Hematopoietic multipotent progenitor cell treated with erythropoietin and hydrocortisone succinate and interleukin-3 and kit ligand, for 6 days (in vitro differentiated cells): Measurements from ENCODE around the gene HMG20B.
"Not testable (repeated sequence)": the region's sequence is repeated elsewhere in the genome, so short reads cannot be mapped to it uniquely, and the experiment has no call there.

Experiments
- DNase-seq: peaks from one replicate; pipeline ENCODE4 v3.0.0-alpha.2; 2015

Gene HMG20B

DNA sequence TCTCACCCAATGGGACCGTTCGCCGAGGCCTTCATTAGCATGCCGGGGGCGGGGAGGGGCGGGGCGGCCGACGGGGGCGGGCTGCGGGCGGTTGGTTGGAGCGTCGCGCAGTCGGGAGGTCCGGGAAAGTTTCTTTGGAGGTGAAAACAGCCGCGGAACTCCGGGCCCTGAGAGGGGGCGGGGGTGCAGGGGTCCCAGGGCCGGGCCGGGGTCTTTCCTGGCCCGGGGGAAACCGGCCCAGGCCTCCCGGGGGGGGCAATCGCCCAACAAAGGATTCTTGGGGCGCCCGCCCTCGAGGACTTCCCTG is at the start of gene HMG20B:
TSS of gene HMG20B (plus strand) at position 90 of the 307 bp plus-strand sequence. CDS start 366 bp downstream, outside the sequence.
- DNase-seq: no peak

DNA sequence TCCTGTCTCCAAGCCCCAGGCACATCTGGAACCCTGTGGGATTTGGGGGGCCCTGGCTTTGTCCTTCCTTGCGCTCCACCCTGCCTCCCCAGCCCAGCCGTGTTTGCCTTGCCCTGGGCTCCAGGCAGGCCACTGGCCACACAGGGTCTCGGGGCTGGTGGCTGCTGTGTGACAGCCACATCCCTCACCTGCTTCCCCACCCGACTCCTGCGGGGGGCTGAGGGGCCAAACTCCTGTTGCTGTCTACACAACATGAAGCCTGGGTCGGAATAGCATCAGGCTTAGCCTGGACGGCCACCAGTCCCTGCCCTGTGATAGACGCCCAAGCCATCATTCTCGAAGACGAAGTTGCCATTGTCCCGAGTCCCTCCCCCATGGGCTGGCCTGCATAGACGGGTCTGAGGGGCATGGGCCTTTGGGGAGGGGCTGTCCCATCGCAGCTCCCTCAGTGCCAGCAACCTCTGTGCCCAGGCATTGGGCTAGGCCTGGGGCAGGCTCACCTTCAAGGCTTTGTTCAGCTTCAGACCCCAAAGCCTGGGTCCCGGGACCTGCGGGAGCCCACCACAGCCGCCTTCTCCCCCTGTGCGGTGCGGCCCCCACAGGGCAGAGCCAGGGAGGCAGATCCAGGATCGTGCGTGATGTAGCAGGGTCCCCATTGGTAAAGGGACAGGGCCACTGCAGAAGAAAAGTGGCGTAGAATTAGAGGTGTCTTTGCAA is 49.2 kb upstream of the HMG20B start:
- no peak for DNase-seq

DNA sequence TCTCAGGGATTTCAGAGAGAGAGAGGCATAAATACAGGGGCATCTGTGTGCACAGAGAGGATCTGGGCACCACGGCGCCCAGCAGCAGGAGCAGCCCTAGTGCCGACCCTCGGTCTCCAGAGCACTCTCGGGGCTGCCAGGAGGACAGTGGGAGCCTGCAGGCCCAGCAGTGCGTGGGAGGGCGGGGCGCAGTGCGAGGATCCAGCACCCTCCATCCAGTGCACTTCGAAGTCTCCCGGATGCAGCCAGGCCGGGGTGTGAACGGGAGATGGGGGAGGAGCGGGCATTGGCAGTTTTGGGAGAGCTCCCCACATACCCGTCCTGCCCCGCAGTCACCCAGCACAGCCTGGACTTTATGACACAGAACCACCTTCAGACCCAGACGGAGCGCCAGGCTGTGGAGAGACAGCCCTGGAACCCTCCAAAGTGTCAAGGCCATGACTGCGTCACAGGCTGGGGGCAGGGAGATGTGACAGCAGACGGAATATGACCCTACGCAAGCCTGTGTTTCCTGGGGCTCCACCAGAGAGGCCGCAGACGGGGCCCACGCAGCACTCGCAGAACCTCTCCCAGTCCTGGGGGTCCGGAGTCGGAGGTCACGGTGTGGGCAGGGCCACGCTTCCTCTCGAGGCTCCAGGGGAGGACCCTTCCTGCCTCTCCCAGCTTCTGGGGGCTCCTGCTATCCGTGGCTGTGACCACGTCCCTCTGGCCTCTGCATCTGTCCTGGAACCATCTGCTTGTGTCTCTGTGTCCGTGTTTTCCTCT is 48.5 kb upstream of the HMG20B start:
- DNase-seq: no peak

DNA sequence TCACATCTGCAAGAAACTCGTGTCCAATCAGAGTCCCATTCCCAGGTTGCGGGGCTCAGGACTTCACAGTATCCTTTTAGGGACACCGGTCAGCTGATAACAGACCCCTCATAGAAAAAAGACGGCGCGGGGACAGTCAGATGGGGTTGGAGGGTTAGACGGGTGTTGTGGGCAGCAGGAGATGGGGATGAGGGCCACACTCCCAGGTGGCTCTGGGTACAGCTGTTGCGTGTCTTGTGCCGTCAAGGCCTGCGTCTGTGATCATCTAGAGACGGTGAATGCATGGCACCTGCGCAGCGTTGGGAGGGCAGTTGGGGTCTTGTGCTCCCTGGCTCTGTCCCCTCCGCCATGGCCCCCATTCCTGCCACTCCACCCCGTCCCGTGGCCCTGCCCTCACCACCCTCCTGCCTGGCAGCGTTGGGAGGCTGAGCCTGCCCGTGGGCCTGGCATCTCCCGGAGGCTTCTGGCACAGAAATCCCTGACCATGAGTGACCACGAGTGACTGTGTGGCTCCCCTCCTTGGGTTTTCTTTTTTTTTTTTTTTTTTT is 47.8 kb upstream of the HMG20B start:
- DNase-seq: no peak

DNA sequence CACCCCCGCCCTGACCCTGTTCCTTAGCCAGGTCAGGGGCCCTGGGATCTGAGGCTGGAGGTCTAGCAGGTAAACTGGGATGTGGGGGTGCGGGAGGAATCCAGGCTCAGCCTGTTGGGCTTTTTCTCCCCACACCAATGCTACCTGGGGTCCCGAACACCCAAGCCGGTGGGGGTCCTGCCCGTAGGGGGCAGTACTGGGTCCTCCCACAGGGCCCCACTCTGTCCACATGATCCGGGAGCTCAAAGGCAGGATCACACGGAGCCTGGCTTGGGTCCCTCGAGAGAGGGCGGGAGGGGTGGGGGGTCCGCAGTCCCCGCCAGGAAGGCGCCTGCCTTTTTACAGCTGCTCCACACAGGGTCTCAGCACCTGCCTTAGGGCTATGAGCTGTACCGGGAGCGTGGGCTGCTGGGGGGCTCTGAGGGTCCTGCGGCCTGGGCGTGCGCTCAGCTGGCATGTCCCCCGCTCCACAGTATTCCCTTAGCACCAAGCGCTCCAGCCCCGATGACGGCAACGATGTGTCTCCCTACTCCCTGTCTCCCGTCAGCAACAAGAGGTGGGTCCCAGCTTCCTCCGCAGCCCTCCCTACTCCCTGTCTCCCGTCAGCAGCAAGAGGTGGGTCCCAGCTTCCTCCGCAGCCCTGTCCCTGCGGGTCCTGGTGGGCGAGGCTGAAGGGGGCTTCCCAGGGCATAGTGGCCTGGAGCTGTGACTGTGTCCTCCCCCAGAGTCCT is 46.1 kb upstream of the HMG20B start:
- DNase-seq: no peak

DNA sequence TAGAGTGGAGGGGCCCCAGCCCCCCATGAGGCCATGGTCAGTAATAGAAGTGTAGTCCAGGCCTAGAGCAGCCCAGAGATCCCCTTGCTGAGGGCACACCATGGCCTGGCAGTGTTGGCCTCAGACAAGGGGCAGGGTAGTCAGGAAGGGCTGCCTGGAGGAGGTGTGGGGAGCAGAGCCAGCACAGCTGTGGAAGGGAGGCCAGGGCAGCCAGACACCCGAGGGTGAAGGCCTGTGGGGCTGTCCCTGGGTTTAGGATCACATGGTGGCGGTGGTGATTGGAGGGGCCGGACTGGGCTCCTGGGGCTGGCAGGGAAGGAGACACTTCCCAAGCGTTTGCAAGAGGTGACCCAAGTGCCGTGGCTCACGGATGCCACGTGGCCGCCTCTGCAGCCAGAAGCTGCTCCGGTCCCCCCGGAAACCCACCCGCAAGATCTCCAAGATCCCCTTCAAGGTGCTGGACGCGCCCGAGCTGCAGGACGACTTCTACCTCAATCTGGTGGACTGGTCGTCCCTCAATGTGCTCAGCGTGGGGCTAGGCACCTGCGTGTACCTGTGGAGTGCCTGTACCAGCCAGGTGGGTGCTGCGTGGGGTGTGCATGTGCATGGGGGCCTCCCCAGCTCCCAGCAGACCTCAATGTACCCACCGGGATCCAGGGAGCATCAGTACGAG is 45.4 kb upstream of the HMG20B start:
- DNase-seq: no peak

DNA sequence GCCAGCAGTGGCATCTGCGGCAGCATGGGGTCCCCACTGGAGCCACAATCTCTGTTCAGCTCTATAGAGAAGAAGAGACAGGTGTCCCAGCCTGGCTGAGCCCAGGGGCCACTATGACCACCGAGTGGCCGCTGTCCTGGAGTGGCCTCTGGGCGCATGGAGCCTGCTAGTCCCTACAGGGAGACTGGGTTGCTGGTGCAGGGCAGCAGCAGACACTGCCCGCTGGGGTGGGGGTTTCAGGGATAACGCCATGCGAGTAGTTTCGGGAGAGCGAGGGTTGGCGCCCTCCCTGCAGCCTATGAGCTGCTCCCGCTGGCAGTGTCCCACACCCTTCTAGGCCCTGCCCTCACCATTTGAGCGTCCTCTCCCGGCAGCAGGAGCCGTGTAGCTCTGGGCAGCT is 44.7 kb upstream of the HMG20B start:
- DNase-seq: no peak

DNA sequence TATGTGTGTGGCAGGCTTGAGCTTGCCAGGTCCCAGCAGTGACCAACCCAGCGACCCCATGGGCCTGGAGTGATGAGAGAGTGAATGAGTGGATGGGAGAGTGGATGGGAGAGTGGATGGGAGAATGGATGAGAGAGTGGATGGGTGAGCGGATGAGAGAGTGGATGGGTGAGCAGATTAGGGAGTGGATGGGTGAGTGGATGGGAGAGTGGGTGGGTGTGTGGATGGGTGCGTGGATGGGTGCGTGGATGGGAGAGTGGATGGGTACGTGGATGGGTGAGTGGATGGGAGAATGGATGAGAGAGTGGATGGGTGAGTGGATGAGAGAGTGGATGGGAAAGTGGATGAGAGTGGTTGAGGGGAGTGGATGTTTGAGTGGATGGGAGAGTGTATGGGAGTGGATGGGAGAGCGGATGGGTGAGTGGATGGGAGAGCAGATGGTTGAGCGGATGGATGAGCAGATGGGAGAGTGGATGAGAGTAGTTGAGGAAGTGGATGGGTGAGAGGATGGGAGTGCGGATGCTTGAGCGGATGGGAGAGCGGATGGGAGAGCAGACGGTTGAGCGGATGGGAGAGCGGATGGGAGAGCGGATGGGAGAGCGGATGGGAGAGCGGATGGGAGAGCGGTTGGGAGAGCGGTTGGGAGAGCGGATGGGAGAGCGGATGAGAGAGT is 44.1 kb upstream of the HMG20B start:
- no peak for DNase-seq

DNA sequence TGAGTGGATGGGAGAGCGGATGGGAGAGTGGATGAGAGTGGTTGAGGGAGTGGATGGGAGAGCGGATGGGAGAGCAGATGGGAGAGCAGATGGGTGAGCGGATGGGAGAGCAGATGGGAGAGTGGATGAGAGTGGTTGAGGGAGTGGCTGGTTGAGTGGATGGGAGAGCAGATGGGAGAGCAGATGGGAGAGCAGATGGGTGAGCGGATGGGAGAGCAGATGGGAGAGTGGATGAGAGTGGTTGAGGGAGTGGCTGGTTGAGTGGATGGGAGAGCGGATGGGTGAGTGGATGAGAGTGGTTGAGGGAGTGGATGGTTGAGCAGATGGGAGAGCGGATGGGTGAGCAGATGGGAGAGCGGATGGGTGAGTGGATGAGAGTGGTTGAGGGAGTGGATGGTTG is 43.4 kb upstream of the HMG20B start:
- DNase-seq: not testable (repeated sequence)

DNA sequence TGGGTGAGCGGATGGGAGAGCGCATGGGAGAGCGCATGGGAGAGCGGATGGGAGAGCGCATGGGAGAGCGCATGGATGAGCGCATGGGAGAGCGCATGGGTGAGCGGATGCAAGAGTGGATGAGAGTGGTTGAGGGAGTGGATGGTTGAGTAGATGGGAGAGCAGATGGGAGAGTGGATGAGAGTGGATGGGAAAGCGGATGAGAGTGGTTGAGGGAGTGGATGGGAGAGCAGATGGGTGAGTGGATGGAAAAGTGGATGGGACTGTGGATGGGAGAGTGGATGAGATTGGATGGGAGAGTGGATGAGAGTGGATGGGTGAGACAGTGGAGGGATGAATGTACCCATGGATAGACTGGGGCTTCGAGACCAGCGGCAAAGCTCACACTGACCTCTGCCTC is 42.4 kb upstream of the HMG20B start:
- no peak for DNase-seq

DNA sequence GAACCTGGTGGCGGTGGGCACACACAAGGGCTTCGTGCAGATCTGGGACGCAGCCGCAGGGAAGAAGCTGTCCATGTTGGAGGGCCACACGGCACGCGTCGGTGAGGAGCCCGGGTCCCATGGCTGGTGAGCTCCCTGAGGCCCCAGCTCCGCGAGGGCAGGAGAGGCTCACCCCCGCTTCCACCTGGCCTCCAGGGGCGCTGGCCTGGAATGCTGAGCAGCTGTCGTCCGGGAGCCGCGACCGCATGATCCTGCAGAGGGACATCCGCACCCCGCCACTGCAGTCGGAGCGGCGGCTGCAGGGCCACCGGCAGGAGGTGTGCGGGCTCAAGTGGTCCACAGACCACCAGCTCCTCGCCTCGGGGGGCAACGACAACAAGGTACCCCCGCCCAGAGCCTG is 41.0 kb upstream of the HMG20B start:
- DNase-seq: no peak

DNA sequence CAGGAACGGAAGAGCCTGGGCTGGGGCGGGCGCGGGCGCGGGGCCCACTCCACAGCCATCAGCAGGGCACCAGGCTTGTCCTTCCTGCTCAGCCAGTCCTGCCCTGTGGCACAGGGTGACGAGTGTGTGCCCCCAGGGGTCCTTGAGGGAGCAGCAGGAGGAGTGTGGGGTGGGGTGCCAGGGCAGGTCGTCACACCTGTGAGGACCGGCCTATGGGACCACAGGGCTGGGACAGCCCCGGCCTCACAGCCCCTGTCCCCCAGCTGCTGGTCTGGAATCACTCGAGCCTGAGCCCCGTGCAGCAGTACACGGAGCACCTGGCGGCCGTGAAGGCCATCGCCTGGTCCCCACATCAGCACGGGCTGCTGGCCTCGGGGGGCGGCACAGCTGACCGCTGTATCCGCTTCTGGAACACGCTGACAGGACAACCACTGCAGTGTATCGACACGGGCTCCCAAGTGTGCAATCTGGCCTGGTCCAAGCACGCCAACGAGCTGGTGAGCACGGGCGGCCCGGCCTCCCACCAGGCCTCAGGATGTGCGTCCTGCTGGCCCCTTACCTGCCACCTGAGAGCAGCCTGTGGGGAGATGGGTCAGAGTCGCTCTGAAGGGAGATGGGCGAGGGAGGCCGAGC is 40.5 kb upstream of the HMG20B start:
- DNase-seq: no peak

DNA sequence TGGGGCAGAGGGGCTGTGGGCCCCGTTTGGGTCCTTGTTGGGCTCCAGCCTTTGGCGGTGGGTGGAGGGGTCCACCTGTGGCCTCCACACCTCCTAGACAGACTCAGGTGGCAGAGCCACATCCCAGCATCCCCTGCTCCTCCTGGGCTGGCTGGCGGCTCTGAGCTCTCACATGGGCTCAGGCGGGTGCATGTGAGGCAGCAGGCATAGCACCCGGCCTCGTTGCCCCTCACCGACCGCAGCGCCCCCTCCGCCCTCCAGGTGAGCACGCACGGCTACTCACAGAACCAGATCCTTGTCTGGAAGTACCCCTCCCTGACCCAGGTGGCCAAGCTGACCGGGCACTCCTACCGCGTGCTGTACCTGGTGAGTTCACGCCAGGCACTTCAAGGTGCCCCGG is 39.7 kb upstream of the HMG20B start:
- no peak for DNase-seq

DNA sequence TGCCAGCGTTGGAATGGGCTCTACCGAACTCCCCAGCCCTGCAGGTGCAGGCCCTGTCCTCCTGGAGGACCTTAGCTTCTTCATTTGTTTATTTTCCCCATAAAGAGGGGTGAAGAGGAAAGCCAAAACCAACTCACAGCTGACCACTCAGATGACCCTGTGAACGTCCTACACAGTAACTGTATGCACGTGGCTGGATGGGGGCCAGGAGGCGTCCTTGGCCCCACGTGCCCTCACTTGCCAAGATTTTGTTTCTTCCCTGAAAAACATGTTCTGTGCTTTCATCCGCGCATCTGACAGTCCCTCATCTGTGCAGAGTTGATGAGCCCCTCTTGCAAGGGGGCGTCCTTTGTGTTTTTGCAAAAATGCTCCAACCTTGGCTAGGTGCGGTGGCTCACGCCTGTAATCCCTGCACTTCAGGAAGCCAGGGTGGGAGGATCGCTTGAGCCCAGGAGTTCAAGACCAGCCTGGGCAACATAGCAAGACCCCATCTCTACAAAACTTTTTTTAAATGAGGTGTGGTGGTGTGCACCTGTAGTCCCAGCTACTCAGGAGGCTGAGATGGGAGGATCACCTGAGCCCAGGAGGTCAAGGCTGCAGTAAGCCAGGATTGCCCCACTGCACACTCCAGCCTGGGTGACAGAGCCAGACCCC is 39.1 kb upstream of the HMG20B start:
- no peak for DNase-seq

DNA sequence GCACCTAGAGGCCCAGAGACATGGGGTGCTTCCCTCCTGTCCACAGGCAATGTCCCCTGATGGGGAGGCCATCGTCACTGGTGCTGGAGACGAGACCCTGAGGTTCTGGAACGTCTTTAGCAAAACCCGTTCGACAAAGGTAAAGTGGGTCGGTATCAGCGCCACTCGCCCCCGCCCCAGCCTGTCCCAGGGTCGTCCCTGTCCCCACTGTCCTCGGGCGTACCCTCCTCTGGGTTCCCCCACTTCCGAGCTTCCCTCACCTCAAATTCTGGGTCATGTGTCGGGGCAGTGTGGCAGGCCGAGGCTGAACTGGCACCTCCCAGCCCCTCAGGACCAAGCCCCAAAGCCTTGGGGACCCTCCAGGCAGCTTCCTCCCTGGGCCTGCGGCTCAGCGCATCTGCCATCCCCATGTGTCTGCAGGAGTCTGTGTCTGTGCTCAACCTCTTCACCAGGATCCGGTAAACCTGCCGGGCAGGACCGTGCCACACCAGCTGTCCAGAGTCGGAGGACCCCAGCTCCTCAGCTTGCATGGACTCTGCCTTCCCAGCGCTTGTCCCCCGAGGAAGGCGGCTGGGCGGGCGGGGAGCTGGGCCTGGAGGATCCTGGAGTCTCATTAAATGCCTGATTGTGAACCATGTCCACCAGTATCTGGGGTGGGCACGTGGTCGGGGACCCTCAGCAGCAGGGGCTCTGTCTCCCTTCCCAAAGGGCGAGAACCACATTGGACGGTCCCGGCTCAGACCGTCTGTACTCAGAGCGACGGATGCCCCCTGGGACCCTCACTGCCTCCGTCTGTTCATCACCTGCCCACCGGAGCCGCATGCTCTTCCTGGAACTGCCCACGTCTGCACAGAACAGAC is 38.1 kb upstream of the HMG20B start:
- DNase-seq: no peak

DNA sequence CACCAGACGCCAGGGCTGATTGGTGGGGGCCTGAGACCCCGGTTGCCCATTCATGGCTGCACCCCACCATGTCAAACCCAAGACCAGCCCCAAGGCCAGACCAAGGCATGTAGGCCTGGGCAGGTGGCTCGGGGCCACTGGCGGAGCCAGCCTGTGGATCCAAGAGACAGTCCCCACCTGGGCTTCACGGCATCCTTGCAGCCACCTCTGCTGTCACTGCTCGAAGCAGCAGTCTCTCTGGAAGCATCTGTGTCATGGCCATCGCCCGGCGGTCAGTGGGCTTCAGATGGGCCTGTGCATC is 37.6 kb upstream of the HMG20B start:
- DNase-seq: no peak

DNA sequence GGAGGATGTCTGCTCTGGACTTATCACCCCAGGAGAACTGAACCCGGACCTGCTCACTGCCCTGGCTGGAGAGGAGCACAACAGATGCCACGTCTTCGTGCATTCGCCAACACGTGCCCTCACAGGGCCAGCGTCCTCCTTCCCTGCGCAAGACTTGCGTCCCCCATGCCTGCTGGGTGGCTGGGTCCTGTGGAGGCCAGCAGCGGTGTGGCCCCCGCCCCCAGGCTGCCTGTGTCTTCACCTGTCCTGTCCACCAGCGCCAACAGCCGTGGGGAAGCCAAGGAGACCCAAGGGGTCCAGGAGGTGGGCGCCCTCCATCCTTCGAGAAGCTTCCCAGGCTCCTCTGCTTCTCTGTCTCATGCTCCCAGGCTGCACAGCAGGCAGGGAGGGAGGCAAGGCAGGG is 37.2 kb upstream of the HMG20B start:
- DNase-seq: no peak

DNA sequence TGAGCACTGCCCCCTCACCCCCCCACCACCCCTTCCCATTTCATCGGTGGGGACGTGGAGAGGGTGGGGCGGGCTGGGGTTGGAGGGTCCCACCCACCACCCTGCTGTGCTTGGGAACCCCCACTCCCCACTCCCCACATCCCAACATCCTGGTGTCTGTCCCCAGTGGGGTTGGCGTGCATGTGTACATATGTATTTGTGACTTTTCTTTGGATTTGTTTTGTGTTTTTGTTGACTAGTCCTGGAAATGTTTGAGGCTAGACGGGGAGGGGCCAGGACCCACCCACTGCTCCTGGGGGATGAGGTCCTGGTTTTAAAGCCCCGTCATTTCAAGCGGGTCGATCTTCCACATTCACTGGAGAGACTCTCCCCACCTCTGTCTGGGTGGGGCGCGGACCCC is 36.8 kb upstream of the HMG20B start:
- no peak for DNase-seq

DNA sequence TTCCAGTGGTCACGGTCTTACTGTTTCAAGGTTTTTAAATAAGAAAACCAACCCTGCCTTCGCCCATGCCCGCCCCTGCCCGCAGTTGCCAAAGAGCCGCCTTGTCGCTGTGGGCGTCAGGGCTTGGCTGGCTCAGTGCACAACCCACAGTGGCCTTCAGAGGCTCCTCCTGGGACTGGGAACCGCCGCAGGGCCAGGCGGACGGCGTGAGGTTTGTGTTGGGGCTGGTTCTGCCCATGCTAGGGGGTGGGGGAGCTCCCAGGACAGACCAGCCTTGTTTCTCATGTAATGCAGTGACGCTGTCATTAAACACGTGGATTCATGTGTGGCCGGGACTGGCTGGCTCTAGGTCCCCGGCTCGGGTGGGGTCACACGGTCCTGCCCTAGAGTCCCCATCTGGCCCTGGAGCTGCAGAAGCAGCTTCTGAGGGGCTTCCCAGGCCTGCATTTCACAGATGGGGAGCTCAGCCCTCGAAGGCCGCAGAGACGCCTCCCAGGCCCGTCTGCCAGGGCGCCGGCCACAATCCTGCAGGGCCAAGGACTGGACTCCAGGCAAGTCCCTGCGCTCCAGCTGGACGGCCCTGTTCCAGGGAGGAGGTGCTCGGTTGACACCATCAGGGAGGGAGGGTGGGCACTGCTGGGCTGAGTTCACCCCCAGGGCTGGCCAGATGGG is 36.2 kb upstream of the HMG20B start:
- no peak for DNase-seq

DNA sequence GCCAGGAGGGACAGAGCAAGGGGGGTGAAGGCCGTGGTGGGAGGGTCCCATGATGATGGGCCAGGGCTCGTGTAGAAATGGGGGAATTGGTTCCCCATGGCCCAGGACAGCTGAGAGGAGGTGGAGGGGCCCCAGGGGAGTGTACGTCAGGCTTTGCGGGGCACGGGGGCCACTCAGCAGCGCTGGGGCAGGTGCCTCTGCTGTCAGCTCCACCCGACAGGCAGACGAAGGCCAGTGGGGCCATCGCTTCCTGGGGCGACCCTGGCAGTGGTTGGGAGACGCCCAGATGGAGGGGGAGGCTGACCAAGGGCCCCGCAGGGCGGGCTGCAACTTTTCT is 35.7 kb upstream of the HMG20B start:
- no peak for DNase-seq
